Tibial nerve (tissue), 4 donors: Measurements from ENCODE around the gene TMEM185B.

Source experiments
- CTCF ChIP-seq, 5 experiments: fragments of 200-600 bp in 3 of 5; fragments of 450-650 bp in 2 of 5; sonication (generic) in 3 of 5; IDR thresholded peaks; one replicate each; pipeline ENCODE4 v1.5.1; 2016 to 2019; ENCODE audit warnings: antibody characterized with exemption in 5 of 5, mild to moderate bottlenecking in 3 of 5, moderate library complexity in 2 of 5
- EP300 ChIP-seq, 2 donors: sonication (generic); formaldehyde crosslinking; IDR thresholded peaks; one replicate each; pipeline ENCODE4 v1.6.1; 2017; ENCODE audit warnings: antibody characterized with exemption in 2 of 2, mild to moderate bottlenecking in 1 of 2
- POLR2A ChIP-seq, 2 donors: fragments of 450-650 bp; IDR thresholded peaks; one replicate each; pipeline ENCODE4 v1.6.1; 2017; ENCODE audit warnings: antibody characterized with exemption in 2 of 2, mild to moderate bottlenecking in 2 of 2, moderate library complexity in 2 of 2

GRCh38 chr2:120233292-120233691 lies 10.1 kb upstream of the TMEM185B start:
- TF ChIP-seq CTCF (IDR thresholded peaks at IDR 0.05) (no peak), POLR2A (IDR thresholded peaks at IDR 0.05) (no peak), EP300 (IDR thresholded peaks at IDR 0.05) (no peak)
